Colon (tissue), 2 donors: ENCODE measurements around the gene IL31RA.

Source experiments
- FAIRE-seq: peaks from 2 replicates; lab custom pipeline; 2012; peaks lifted over from hg19 to GRCh38; lab: Jason Lieb, UNC
- donor health status: control.
- donor health status: control.

Gene IL31RA

DNA sequence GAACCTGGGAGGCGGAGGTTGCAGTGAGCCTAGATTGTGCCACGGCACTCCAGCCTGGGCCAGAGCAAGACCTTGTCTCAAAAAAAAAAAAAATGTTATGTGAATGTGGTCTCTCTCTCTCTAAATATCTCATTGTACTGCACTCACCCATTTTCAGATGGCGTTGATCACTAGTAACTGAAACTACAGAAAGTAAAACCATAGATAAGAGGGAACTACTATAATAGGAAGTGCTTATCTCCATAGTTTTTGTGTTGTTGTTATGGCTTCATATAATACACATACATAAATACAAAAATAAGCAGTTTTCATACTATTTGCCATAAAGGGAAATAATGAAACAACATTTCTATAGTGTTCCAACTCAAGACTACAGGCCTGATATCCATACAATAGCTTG, 9.1 kb downstream of the IL31RA start:
- FAIRE-seq: no peak

DNA sequence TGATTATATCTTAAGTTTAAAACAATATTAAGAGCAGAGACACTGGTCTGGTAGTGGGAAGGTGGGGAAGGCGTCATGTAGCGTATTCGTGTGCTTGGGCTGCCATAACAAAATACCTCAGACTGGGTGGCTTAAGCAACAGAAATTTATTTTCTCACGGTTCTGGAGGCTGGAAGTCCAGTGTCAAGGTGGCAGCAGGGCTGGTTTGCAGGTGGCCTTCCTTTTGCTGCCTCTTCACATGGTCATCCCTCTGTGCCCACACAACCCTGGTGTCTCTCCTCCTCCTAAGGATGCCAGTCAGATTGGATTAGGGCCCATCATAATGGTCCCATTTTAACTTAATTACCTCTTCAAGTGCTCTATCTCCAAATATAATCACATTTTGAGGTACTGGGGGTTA, 9.6 kb downstream of the IL31RA start:
- no peak for FAIRE-seq

DNA sequence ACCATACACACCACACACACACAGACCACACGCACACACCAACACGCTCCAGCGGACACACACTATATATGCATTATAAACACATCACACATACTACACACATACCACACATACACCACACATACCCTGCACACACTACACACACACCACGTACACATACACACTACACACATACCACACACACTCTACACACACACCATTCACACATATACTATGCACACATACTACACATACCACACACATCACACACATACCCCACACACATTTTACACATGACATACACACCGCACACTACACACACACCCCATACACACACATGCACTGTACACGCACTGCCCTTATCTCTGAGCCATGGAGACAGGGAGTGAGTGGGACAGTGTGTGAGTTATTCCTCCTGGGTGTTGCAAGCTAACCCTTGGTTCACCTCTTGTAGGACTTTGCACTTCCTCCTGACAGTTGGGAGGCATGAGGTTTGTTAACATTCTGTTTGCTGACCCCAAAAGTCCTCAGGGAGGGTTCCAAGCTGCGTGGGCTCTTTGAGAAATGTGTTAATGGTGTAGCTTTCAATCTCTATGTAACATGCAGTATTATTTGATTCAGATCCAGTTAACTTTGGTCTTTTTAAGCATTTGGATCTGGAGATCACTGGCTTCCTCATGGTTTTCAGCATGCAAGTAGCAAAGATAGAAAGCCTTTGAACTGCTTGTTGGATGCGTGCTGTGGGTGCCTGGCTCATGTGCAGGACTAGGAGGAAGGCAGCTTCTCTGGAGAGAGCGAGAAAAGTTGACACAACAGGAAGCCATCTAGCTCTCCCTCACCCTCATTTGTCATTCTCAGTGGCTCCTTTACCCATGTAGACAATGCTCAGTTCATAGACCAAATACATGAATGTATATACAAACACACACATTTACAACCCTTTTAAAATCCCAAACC, 13.7 kb downstream of the IL31RA start:
- FAIRE-seq: no peak

DNA sequence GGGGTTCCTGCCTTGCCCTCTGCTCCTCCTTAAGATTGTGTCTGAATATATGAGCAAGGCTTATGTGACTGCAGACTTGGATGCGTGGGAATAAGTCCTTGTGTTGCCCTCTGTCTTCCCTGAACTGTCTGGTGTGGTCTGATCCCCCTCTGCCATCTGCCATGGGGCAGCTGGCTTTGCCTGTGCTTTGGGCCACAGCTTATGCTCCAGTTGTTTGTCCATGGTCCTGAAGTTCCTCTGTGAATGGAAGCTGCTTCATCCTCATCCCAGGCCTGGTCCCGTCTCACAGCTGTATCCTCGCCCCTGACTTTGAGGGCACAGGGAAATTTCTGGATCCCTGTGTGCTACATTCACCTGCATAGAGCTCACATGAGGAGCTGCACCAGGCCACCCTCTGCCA, 14.7 kb downstream of the IL31RA start:
- FAIRE-seq: no peak

DNA sequence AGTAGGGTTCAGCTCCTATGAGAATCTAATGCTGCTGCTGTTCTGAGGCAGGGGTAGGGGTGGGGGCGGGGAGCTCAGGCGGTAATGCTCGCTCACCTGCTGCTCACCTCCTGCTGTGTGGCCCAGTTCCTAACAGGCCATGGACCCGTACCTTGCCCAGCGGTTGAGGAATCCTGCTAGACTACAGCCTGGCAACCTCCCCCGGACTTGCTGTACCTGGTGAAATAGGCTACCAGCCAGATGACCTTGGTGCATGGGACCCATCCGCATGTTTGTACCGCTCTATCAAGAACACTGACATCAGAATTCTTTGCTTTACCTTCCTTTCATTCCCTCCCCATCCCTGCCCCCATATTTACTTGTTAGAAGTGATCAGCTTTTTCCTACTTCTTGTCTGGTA, 15.3 kb downstream of the IL31RA start:
- FAIRE-seq: no peak

DNA sequence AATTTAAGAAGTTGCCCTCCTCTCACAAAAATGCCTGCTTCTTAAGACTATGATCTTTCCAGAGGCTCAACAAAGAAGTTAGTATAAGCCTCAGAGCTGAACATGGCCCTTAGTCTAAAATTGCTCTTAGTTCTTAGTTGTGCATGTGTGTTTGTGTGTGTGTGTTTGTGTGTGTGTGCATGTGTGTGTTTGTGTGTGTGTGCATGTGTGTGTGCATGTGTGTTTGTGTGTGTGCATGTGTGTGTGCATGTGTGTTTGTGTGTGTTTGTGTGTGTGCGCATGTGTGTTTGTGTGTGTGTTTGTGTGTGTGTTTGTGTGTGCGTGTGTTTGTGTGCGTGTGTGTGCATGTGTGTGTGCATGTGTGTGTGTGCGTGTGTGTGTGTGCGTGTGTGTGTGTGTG, 15.8 kb downstream of the IL31RA start:
- FAIRE-seq: no peak

DNA sequence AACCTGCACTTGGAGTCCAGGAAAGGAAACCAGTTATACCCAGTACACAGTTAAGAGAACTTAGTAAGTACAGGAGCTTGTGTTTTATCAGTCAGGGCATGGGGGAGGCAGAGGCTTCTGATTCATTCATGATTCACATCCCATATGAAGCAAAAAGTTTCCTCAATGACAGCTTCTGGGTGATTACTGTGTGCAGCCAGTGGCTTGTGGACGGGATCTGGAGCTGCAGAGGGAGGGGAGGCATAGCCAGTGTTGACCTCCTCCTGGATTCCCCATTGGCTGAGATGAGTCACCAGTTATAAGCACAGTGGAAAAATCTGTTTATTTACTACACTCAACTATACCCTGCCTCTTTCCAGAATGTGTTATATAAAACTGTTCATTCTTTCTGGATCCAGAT, 17.7 kb downstream of the IL31RA start:
- FAIRE-seq: no peak

DNA sequence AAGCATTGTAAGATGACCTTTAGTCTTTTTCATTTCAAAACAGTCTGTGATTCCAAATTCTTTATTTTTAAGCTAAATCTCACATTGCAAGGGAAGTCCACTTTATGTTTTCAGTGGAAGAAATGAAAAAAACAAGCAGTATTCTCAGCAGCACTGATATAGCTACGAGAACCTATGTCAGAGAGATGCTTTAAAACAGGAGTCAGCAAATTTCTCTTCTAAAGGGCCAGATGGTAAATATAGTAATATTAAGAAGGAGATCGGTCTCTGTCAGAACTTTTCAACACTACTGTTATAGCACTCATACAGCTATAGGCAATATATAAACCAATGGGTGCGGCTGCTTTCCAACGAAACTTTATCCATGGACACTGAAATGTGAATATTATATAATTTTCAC, 18.7 kb downstream of the IL31RA start:
- no peak for FAIRE-seq

DNA sequence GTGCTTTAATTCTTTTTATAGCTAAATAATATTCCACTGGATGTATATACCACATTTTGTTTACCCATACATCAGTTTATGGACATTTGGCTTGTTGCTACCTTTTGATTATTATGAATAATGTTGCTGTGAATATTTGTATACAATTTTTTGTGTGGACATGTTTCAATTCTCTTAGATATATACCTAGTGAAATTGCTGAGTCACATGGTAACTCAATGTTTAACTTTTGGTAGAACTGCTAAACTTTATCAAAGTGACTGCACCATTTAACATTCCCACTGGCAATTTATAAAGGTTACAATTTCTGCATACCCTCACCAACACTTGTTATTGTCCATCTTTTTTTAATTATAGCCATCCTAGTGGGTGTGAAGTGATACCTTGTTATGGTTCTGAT, 22.1 kb downstream of the IL31RA start:
- FAIRE-seq: no peak

DNA sequence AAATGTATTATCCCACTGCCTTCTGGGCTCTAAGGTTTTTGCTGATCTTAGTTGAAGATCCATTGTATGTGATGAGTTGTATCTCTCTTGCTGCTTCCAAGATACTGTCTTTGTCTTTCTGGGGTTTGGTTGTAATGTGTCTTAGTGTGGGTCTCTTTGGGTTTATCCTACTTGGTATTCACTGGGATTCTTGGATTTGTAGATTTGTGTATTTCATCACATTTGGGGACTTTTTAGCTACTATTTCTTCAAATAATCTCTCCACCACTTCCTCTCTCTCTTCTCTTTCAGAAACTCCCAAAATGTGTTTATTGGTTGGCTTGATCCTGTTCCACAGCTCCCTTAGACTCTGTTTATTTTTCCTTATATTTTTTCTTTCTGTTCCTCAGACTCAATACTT, 26.5 kb downstream of the IL31RA start:
- no peak for FAIRE-seq

DNA sequence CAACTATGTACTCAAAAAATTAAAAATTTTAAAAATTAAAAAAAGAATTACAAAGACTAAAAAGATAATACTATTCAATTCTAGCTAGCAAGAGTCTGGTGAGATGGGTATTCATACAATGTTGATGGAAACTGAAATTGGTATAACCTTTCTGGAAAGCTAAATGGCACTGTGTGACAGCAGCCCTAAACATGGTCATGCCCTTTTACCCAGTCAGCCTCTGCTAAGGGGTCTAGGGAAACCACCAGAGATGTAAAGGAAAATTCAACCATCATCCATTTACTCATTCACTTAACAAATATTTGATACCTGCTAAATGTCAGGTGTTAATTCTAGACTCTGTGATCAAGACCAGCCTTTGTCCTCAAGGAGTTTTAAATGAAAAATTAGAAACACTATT, 29.3 kb downstream of the IL31RA start:
- FAIRE-seq: no peak

DNA sequence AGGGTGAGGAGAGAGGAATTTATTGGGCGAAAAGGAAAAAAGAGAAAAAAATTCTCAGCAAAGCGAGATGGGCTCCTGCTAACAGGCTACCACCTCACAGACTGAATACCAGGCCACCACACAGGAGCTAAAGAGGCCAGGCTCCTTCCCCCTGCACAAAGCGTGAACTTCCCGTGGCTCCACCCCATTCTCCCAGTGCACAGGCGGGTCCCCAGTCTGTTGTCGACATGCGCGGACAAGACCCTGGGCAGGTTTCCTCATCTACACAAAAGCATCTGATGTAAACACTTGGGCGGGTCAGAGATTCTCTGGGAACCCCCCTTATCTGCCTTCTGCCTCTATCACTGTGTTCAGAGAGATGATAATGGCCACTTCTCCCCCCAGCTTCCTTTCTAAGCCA, 34.2 kb downstream of the IL31RA start:
- no peak for FAIRE-seq

DNA sequence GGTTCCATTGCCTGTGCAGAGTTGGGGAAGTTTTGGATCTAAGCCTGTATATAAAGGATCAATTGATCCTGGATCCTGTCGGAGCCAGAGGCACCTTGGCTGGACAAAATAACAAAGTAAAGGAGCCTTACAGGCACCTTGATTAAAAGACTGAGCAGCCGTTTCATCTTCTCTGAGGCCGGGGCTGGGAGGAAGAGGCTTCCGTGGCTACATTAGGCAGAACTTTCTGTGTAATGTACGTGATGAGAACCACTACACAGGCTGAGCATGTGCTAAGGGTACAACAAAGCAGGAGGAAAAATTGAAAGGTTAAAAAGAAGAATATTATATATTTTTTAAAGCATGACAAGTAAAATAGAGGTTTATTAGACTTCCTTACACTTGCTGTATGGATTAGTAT, 37.0 kb downstream of the IL31RA start:
- no peak for FAIRE-seq

DNA sequence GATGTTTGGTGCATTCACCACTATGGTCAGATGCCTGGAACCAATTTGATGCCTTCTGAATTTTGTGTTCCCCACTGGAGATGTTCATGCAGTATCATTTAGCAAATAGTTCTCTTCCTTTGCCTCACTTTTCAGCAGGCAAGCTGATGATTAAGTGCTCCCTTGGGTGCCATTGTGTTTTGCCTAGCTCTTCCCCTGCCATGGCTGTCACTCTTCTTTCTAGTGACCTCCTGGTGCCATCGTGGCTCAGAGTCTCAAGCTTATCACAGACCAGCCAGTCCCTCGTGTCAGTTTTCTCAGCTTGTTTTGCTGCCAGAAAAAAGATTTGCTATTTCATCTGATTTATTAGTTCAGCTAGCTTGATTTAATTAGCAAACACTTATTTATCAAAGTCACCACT, 41.3 kb downstream of the IL31RA start:
- FAIRE-seq: no peak

DNA sequence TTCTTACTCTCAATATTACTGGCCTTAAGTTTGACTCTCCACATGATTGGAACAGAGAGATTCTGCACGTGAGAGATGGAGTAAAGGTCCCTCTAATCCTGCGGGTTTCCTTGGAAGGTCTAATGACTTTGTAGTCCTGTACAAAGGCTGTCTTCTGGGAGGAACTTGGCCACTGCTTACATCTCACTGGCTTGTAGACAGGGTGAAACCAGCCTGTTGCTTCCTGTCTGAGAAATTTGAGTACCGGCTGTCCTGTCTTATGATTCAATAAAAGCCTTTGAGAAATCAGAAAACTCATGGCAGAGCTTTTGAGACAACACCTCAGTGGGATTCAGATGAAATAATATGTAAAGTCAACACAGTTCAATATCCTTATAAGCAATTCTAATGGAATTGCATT, 43.0 kb downstream of the IL31RA start:
- FAIRE-seq: no peak

DNA sequence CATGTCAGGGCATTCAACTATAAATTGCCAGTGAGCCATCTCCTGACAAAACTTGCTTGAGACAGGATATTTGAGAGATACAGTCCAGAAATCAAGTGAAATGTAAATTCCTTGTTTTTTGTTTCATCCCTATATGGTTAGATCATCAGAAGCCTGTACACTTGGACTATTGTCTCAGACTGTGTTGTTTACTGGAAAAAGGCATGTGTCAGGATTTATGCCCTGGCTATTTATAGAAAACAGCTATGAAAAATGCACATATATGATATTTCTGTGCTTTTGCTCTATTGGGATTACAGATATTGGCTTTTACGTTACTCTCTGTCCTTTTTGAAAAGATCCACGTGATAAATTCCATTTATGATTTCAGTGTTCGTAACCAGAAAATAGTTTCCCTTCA, 44.2 kb downstream of the IL31RA start:
- FAIRE-seq: no peak

DNA sequence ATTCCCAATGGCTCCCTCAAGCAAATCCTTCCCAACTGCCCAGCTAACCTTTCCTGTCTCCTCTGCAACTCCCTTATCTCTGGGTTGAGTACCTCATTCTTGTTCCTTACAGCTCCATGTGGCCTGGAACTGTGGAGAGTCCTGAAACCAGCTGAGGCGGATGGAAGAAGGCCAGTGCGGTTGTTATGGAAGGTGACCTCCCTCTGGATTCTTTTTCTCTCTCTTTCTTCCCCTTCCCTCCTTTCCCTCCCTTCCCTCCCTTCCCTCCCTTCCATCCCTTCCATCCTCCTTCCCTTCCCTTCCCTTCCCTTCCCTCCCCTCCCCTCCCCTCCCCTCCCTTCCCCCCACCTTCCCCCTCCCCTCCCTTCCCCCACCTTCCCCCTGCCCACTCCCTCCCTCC, 45.1 kb downstream of the IL31RA start:
- no peak for FAIRE-seq

DNA sequence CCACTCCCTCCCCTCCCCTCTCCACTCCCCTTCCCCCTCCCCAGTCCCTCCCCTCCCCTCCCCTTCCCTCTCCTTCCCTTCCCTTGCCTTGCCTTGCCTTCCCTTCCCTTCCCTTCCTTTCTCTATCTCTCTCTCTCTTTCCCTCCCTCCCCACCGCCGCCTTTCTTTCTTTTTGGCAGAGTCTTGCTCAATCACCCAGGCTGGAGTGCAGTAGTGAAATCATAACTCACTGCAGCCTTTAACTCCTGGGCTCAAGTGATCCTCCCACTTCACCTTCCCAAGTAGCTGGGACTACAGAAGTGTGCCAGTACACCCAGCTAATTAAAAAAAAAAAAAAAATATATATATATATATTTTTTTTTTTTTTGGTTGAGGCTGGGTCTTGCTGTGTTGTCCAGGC, 45.5 kb downstream of the IL31RA start:
- no peak for FAIRE-seq

DNA sequence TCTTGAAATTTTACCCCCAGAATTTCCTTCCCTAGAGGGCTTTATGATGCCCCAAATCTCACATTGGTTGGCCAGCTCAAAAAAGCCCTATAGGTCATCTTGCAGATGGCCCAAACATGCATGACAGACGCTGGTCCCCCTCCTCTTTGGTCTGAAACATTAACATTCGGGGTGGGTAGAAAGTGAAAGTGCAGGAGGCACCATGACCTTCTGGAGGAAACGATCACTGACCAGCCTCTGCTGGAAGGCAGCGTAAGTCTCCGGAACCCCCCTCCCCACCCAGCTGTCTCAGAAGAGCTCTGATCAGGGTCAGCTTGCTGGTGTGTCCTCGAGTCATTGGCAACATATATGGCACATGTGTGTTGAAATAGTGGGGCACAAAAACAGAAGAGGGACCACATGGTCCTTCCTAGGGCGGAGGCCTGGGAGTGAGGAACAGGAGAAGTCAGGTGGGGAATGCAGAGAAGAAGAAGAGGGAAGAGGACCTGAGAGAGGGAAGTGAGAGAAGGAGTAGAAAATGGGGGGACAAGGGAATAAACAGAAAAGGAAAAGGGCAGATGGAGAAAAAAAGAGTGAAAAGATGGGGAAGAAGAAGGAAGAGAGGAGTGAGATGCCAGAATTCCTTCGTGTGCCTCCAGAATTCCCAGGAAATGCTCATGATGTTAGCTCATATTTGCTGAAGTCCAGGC, 46.2 kb downstream of the IL31RA start:
- no peak for FAIRE-seq

DNA sequence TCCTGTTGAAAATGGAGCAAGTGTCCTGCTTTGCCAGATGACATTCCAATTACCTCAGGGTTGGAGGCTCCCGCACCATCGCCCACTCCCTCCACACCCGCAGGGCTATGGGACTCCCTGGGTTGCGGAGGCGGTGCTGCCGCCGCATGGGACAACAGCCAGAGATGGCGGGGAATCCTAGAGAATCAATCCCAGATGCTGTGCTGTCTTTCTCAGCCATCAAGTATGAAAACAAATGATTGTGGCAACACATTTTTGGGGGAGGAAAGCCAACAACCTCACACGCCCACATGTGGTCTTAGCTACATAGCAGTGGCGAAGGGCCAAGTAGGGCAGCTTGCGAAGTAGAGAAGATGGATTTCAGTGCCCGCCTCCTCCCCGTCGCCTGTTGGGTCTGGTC, 46.7 kb downstream of the IL31RA start:
- no peak for FAIRE-seq

DNA sequence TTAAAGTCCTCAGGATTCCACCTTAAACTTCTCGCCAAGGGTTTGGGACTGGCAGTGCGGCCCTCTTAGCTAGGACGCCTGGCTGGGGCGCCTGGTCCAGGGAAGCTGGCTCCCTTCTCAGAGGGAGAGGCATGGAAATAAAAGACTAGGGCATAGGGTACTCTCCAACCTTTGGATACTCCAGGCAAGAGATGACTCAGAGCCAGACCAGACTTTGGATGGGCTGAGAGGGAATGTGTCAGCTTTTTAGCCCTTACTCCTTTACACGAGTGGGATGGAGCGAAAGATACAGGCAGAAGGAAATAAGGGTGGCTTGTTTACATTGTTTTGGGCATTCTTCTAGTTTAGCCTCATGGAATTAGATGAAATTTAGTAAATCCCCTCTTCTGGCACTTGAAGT, 48.2 kb downstream of the IL31RA start:
- no peak for FAIRE-seq

DNA sequence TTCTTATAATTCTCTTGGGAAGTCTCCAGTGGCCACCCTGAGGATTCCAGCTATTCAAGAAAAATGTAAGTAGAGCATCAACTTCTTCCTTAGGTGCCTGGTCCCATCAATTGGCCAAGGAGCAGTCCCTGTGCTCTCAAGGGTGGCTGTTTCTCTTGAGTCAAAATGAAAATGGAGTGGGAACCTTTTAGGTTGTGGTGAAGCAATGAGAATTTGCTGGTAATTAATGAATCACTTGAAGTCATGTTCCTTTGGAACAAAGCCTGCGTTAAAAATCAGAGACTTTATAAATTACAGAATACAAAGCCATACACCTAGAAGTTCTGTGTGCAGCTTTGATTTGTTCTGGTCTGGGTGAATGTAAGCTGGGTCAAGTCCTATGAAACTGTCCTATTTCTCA, 48.9 kb downstream of the IL31RA start:
- FAIRE-seq: no peak

DNA sequence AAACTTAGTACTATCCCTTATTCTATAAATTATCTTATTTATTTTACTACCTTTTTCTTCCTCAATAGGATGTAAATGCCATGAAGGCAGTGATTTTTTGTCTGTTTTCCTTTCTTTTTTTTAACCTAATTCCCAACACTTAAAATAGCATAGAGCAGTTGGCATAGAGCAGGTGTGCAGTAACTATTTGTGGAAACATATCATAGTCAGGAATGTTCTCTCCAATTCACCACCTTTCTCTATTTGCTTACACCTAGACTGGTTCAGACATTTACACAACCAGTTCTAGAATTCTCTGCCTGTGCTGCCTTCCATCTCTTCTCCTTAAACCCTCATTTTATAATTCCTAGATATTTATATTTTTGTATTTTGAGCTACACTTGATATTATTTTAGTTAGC, 49.6 kb downstream of the IL31RA start:
- no peak for FAIRE-seq

DNA sequence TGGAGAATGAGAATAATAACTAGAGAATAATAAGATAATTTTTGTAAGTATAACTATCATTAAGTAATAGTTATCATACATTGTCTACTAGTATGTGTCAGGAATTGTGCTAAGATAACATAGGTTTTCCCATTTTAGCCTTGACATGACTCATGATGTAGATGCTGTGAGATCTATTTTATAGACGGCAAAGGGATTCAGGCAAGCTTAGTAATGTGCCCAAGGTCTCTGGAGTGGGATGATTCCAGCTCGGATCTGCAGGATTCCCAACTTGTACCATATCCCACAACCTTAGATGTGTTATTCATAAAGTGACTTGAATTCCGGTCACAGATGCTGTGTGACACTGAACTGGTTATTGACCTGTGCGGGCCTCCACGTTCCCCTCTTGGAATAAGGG, 51.5 kb downstream of the IL31RA start:
- FAIRE-seq: no peak
